Osteoblast (primary cell): ENCODE results near the gene MICAL3. TPM values are rescaled to one million over a fixed set of nuclear protein-coding genes. Genes with fewer than 3 reads are reported as not detected.

ENCODE experiments used
- DNase-seq: peaks from one replicate; pipeline ENCODE4 v3.0.0; 2011; ENCODE audit warnings: low spot score, mixed read lengths; ENCODE audit not compliant: insufficient read length; ENCODE audit errors: missing footprints
- H2AFZ ChIP-seq: 2 replicates; pipeline ENCODE4 v1.6.0; 2011; ENCODE audit warnings: mild to moderate bottlenecking, low read length
- H3K27ac ChIP-seq: 2 replicates; pipeline ENCODE4 v1.5.1; 2011; ENCODE audit warnings: mild to moderate bottlenecking, low read depth, low read length, moderate library complexity
- H3K27me3 ChIP-seq: 2 replicates; pipeline ENCODE4 v1.6.0; 2012; ENCODE audit warnings: mild to moderate bottlenecking, control low read depth, inconsistent platforms, low read length, moderate library complexity; ENCODE audit not compliant: insufficient read depth
- H3K36me3 ChIP-seq: 2 replicates; pipeline ENCODE4 v1.5.1; 2011; ENCODE audit warnings: mild to moderate bottlenecking, low read length, control low read depth, moderate library complexity; ENCODE audit not compliant: insufficient read depth
- H3K4me1 ChIP-seq: 2 replicates; pipeline ENCODE4 v1.5.1; 2011; ENCODE audit warnings: mild to moderate bottlenecking, low read length, control low read depth, moderate library complexity; ENCODE audit not compliant: insufficient read depth
- H3K4me2 ChIP-seq: 2 replicates; pipeline ENCODE4 v1.6.0; 2011; ENCODE audit warnings: mild to moderate bottlenecking, low read length; ENCODE audit not compliant: insufficient read depth
- H3K4me3 ChIP-seq: fragments of 200-600 bp; sonication (generic); 3 replicates; pipeline ENCODE4 v1.5.1; 2012; ENCODE audit warnings: mild to moderate bottlenecking, low read length, inconsistent platforms; ENCODE audit not compliant: insufficient read depth
- H3K79me2 ChIP-seq: 2 replicates; pipeline ENCODE4 v1.6.0; 2012; ENCODE audit warnings: mild to moderate bottlenecking, low read length, control low read depth, inconsistent platforms; ENCODE audit not compliant: insufficient read depth
- H3K9me3 ChIP-seq: 2 replicates; pipeline ENCODE4 v1.5.1; 2011; ENCODE audit warnings: low read depth, low read length, control low read depth
- H4K20me1 ChIP-seq: 2 replicates; pipeline ENCODE4 v1.6.0; 2012; ENCODE audit warnings: mild to moderate bottlenecking, low read length, control low read depth; ENCODE audit not compliant: insufficient read depth
- CTCF ChIP-seq: IDR thresholded peaks from 2 replicates; pipeline ENCODE4 v1.5.1; 2011; ENCODE audit warnings: mild to moderate bottlenecking, low read depth, low read length, moderate library complexity; ENCODE audit errors: extremely low read depth
- total RNA-seq: library from RNA; depleted of rRNA; stranded (reverse); fragments of >200 nt; gene quantifications from 2 replicates; pipeline ENCODE4 v1.2.3, GENCODE V29; 2012

The MICAL3 gene
- total RNA-seq, 1 donor = 35.1 TPM

- Histone ChIP-seq H2AFZ (no peak overlapping the region), H3K27me3 (no peaks in the 10 kb centered on the region), H3K36me3 (peaks cover 51% of the 10 kb centered on the region), H3K4me2 (no peak overlapping the region), H3K79me2 (no peaks in the 10 kb centered on the region), H4K20me1 (peaks cover 6% of the 10 kb centered on the region), H3K9me3 (no peaks in the 10 kb centered on the region), H3K4me1 (no peaks in the 10 kb centered on the region), H3K27ac (no peak overlapping the region), H3K4me3 (no peak overlapping the region)
- TF ChIP-seq CTCF = no peak
- no peak for DNase-seq
Measured at GRCh38 chr22:17882727-17883126, 141.6 kb downstream of the MICAL3 start.

- Histone ChIP-seq H3K36me3 (peaks cover 47% of the 10 kb centered on the region), H3K79me2 (peaks cover 2% of the 10 kb centered on the region), H3K4me2 (no peak overlapping the region), H3K4me1 (no peaks in the 10 kb centered on the region), H3K27me3 (no peaks in the 10 kb centered on the region), H3K27ac (no peak overlapping the region), H3K9me3 (no peaks in the 10 kb centered on the region), H4K20me1 (peaks cover 12% of the 10 kb centered on the region), H3K4me3 (no peak overlapping the region), H2AFZ (no peak overlapping the region)
- DNase-seq = no peak
- TF ChIP-seq CTCF = no peak
Measured at GRCh38 chr22:17882162-17882561, 142.2 kb downstream of the MICAL3 start.

- peaks cover 47% of the 10 kb centered on the region for H3K36me3 ChIP-seq
Measured at GRCh38 chr22:17881366-17881765, 143.0 kb downstream of the MICAL3 start.

GRCh38 chr22:17880468-17880867, 143.9 kb downstream of the MICAL3 start:
- Histone ChIP-seq H3K4me2 (no peak overlapping the region), H3K9me3 (no peaks in the 10 kb centered on the region), H3K36me3 (peaks cover 39% of the 10 kb centered on the region), H3K27me3 (no peaks in the 10 kb centered on the region), H3K4me1 (no peaks in the 10 kb centered on the region), H3K79me2 (peaks cover 3% of the 10 kb centered on the region), H3K4me3 (no peak overlapping the region), H3K27ac (no peak overlapping the region), H4K20me1 (peaks cover 12% of the 10 kb centered on the region), H2AFZ (no peak overlapping the region)
- TF ChIP-seq CTCF = no peak
- DNase-seq = no peak

More at GRCh38 chr22:17881366-17881765, 143.0 kb downstream of the MICAL3 start:
- peaks cover 3% of the 10 kb centered on the region for H3K79me2 ChIP-seq
- DNase-seq = no peak
- peaks cover 12% of the 10 kb centered on the region for H4K20me1 ChIP-seq
- no peak for TF ChIP-seq CTCF
- H3K4me3 ChIP-seq = no peak overlapping the region
- no peak overlapping the region for H3K4me2 ChIP-seq
- H3K4me1 ChIP-seq = no peaks in the 10 kb centered on the region
- H3K27ac ChIP-seq = no peak overlapping the region
- no peaks in the 10 kb centered on the region for H3K9me3 ChIP-seq
- no peaks in the 10 kb centered on the region for H3K27me3 ChIP-seq
- H2AFZ ChIP-seq = no peak overlapping the region
